A549 (cell line): Measurements from ENCODE around the gene ZFP69. TPM values are rescaled to one million over a fixed set of nuclear protein-coding genes. Genes with fewer than 3 reads are reported as not detected.

Source experiments
- ATAC-seq, 2 experiments: fragments of 200-7000 bp in 1 of 2; fragments of >200 bp in 1 of 2; cut with Nextera tagmentation in 1 of 2; cut with Tn5 transposase in 1 of 2; 3 replicates each; pipeline versions ENCODE4 v1.8.0 to v1.9.1; 2018 to 2020; ENCODE audit warnings: mild to moderate bottlenecking in 1 of 2, moderate library complexity in 1 of 2
- CTCF ChIA-PET: fragments of 300-600 bp; sonication (Branson Sonifier 250); formaldehyde crosslinking; extraction: SDS; loops from one replicate; lab custom pipeline; 2021; ENCODE audit warnings: antibody characterized with exemption, inconsistent platforms; lab: Yijun Ruan, JAX
- POLR2A ChIA-PET: fragments of 350-600 bp; formaldehyde crosslinking; extraction: SDS; loops from one replicate; lab custom pipeline; 2021; ENCODE audit warnings: antibody characterized with exemption, inconsistent platforms; lab: Yijun Ruan, JAX
- DNase-seq, 2 experiments: peaks; one replicate each; pipeline versions ENCODE4 v3.0.0 to v3.0.0-alpha.2; 2011 to 2016; ENCODE audit warnings: low read depth in 1 of 2, low spot score in 1 of 2
- FAIRE-seq: peaks from 2 replicates; lab custom pipeline; 2011; peaks lifted over from hg19 to GRCh38; lab: Jason Lieb, UNC
- H3K27ac ChIP-seq, 2 experiments: fragments of >200 bp; sonication (Bioruptor Twin); formaldehyde crosslinking; 3 replicates each; pipeline ENCODE4 v1.5.1; 2016 to 2017
- H3K4me1 ChIP-seq: fragments of >200 bp; sonication (Bioruptor Twin); formaldehyde crosslinking; 3 replicates; pipeline ENCODE4 v1.6.1; 2016
- H3K4me2 ChIP-seq: fragments of >200 bp; sonication (Bioruptor Twin); formaldehyde crosslinking; 3 replicates; pipeline ENCODE4 v1.6.1; 2016
- H3K4me3 ChIP-seq: fragments of >200 bp; sonication (Bioruptor Twin); formaldehyde crosslinking; 3 replicates; pipeline ENCODE4 v1.5.1; 2016
- H3K9me3 ChIP-seq: fragments of >200 bp; sonication (Bioruptor Twin); formaldehyde crosslinking; 3 replicates; pipeline ENCODE4 v1.6.1; 2016
- BHLHE40 ChIP-seq: IDR thresholded peaks from 2 replicates; pipeline ENCODE4 v1.6.1; 2012; ENCODE audit warnings: low read depth, low read length, inconsistent platforms
- CBX2 ChIP-seq: fragments of 200-600 bp; sonication (generic); IDR thresholded peaks from 2 replicates; pipeline ENCODE4 v1.6.1; 2016; ENCODE audit warnings: low read depth, mild to moderate bottlenecking, borderline replicate concordance
- CEBPB ChIP-seq, 2 experiments: fragments of >200 bp in 1 of 2; sonication (Bioruptor Twin) in 1 of 2; formaldehyde crosslinking in 1 of 2; IDR thresholded peaks; 2 replicates each; pipeline ENCODE4 v1.6.1; 2012 to 2016
- EHF ChIP-seq: fragments of 250-450 bp; sonication (Bioruptor Pico); IDR thresholded peaks from 2 replicates; pipeline ENCODE4 v1.5.0; 2020; ENCODE audit warnings: mild to moderate bottlenecking
- EHMT2 ChIP-seq: fragments of 200-600 bp; sonication (generic); IDR thresholded peaks from 2 replicates; pipeline ENCODE4 v1.6.1; 2016; ENCODE audit warnings: antibody characterized with exemption, low read depth, mild to moderate bottlenecking, moderate library complexity
- FOSB ChIP-seq: fragments of 250-450 bp; sonication (Bioruptor Pico); IDR thresholded peaks from 2 replicates; pipeline ENCODE4 v1.5.0; 2020; ENCODE audit warnings: mild to moderate bottlenecking, moderate library complexity
- HDAC2 ChIP-seq: fragments of 200-600 bp; sonication (generic); IDR thresholded peaks from 2 replicates; pipeline ENCODE4 v1.6.1; 2016
- HOXA7 ChIP-seq: fragments of 250-450 bp; sonication (Bioruptor Pico); IDR thresholded peaks from 2 replicates; pipeline ENCODE4 v1.5.0; 2020; ENCODE audit warnings: mild to moderate bottlenecking, moderate library complexity
- KDM5A ChIP-seq: fragments of 200-600 bp; sonication (generic); IDR thresholded peaks from 2 replicates; pipeline ENCODE4 v1.6.1; 2016; ENCODE audit warnings: antibody characterized with exemption, mild to moderate bottlenecking
- MAZ ChIP-seq: fragments of 150-350 bp; IDR thresholded peaks from 2 replicates; pipeline ENCODE4 v1.6.1; 2014; ENCODE audit warnings: antibody characterized with exemption, low read depth, low read length, borderline replicate concordance
- MYC ChIP-seq: IDR thresholded peaks from 2 replicates; pipeline ENCODE4 v1.6.1; 2012; ENCODE audit warnings: mild to moderate bottlenecking, inconsistent platforms, low read length, improper control_type of control experiment, borderline replicate concordance
- NFE2L2 ChIP-seq: fragments of 150-350 bp; conservative IDR thresholded peaks from 2 replicates; pipeline ENCODE4 v1.6.1; 2014; ENCODE audit warnings: low read length
- NR3C1 ChIP-seq: fragments of >200 bp; sonication (Bioruptor Twin); formaldehyde crosslinking; IDR thresholded peaks from 3 replicates; pipeline ENCODE4 v1.6.1; 2017
- POLR2AphosphoS2 ChIP-seq: conservative IDR thresholded peaks from 2 replicates; pipeline ENCODE4 v1.6.1; 2012; ENCODE audit warnings: low read length, improper control_type of control experiment, inconsistent platforms
- RFX5 ChIP-seq: fragments of 450-650 bp; IDR thresholded peaks from 2 replicates; pipeline ENCODE4 v1.7.1; 2014; ENCODE audit warnings: antibody characterized with exemption, mild to moderate bottlenecking, moderate library complexity
- RNF2 ChIP-seq: fragments of 200-600 bp; sonication (generic); IDR thresholded peaks from 2 replicates; pipeline ENCODE4 v1.6.1; 2016; ENCODE audit warnings: low read depth, mild to moderate bottlenecking, antibody characterized with exemption, moderate library complexity, borderline replicate concordance
- SREBF2 ChIP-seq: fragments of 450-650 bp; IDR thresholded peaks from 2 replicates; pipeline ENCODE4 v1.6.1; 2014; ENCODE audit warnings: mild to moderate bottlenecking, moderate library complexity
- TFCP2L1 ChIP-seq: fragments of 250-450 bp; sonication (Bioruptor Pico); IDR thresholded peaks from 2 replicates; pipeline ENCODE4 v1.5.0; 2021; ENCODE audit warnings: mild to moderate bottlenecking
- ZC3H11A ChIP-seq: fragments of 450-650 bp; IDR thresholded peaks from 2 replicates; pipeline ENCODE4 v1.6.1; 2014; ENCODE audit warnings: antibody characterized with exemption, mild to moderate bottlenecking
- ZSCAN20 ChIP-seq: fragments of 250-450 bp; sonication (Bioruptor Pico); IDR thresholded peaks from 2 replicates; pipeline ENCODE4 v1.8.0; 2022; ENCODE audit warnings: mild to moderate bottlenecking, moderate library complexity
- WGBS: methylation state at CpG from one replicate; pipeline ENCODE4 v1.1.6; 2017; ENCODE audit errors: missing lambda C conversion rate; 5-methylcytosine and 5-hydroxymethylcytosine counted together
- polyA plus RNA-seq, 4 experiments: library from polyadenylated mRNA; depleted of rRNA in 3 of 4; stranded (reverse); fragments of >200 nt; fragmentation: RNase III in 1 of 4; extraction: RNeasy Plus Mini Kit Qiagen cat#74134 plus additional on column Dnase treatment in 1 of 4; gene quantifications; 2 replicates in 3 of 4; 3 replicates in 1 of 4; pipeline ENCODE4 v1.2.3, GENCODE V29; 2011 to 2017
- TF ChIP-seq, protein P1 (sequence below): fragments of >200 bp; sonication (Bioruptor Twin); formaldehyde crosslinking; IDR thresholded peaks from 3 replicates; pipeline ENCODE4 v1.6.1; 2016
- TF ChIP-seq, protein P2 (sequence below): fragments of 200-600 bp; sonication (generic); IDR thresholded peaks from 2 replicates; pipeline ENCODE4 v1.6.1; 2016; ENCODE audit warnings: antibody characterized with exemption, mild to moderate bottlenecking, moderate library complexity
- TF ChIP-seq, protein P3 (sequence below): IDR thresholded peaks from 2 replicates; pipeline ENCODE4 v1.6.1; 2012
- TF ChIP-seq, protein P4 (sequence below): fragments of 450-650 bp; IDR thresholded peaks from 2 replicates; pipeline ENCODE4 v1.6.1; 2014; ENCODE audit warnings: antibody characterized with exemption

The ZFP69 gene
- polyA plus RNA-seq, 2 of the 4 experiments (the other 2 are of a cell fraction) = not detected

DNA sequence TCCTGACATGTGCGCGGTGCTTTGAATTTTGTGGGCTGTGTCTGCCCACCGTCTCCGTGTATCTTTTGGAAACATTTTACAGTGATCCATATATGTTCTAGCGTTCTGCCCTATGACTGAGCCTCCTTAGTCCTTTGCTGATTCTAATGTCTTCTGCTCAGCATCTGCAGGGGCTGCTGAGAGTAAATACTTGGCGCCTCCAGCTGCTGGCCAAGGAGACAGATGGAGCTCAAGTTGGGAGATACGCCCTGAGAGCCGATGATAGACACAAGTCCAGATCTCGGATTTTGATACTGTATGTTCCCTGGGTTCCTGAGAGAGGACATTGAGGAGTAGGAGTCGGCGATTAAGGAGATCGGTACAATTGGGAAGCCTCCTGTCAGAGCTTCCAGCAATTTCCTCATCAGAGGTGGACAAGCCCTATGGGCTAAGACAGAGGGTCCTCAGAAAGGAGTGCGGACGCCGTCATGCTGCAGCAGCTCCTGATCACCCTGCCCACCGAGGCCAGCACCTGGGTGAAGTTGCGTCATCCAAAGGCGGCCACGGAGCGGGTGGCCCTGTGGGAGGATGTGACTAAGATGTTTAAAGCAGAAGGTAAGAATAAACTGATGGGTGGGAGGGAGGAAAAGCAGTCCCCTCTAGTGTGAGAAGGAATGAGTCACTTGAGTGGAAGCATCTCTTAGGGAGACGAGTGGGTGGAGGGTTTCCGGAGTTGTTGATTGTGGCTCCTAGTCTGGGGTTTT is 26.4 kb upstream of the ZFP69 start:
- Histone ChIP-seq H3K4me1 (no peaks in the 10 kb centered on the region; the same call in 2 of the 3 replicates), H3K9me3 (peaks cover 36% of the 10 kb centered on the region), H3K4me2 (peak overlapping the region; percentile 98), H3K4me3 (peak overlapping the region; percentile 60), H3K27ac (peak overlapping the region; percentile 85 to 96)
- no peak for TF ChIP-seq FOSB (CRISPR knock-in tag)
- 0 out of 4 replicates have a peak, but pooled peaks of 1 of the 2 experiments have one; percentile 7 for TF ChIP-seq CEBPB (IDR thresholded peaks at IDR 0.05)
- POLR2A ChIA-PET = interaction anchor here (1.6 kb wide), 1 partner anchor 81 kb away, joined by 10 read pairs; the partner anchor contains the start of gene ZNF684
- CTCF ChIA-PET = interaction anchor here (0.6 to 1.7 kb wide), 2 partner anchors 259 to 267 kb away, joined by 5 read pairs; no protein-coding TSS in a partner anchor
- FAIRE-seq (no peak), DNase-seq (peak; percentile 6 to 19), ATAC-seq (peak; percentile 55)
- WGBS = 53% methylated on average over 22 of the region's 22 CpGs

DNA sequence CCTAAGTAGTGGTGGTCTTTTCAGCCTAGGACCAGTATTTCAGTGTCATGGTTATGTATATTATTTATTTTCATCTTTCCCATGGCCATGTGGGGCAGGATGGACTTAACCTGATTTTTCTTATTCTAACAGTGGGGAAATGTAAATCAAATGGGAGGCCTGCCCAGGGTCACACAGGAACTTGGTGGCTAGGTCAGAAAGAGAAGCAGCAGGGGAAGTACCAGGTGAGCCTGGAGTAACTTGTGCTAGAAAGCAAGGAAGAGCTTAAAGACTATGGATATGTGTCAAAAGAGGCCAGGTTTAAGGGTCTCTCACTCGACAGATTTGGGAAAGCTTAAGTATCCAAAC is 25.9 kb upstream of the ZFP69 start:
- POLR2A ChIA-PET = no interaction called here
- ATAC-seq (no peak), DNase-seq (no peak), FAIRE-seq (no peak)
- CTCF ChIA-PET = interaction anchor here (0.6 to 1.7 kb wide), 2 partner anchors 260 to 268 kb away, joined by 5 read pairs; no protein-coding TSS in a partner anchor
- TF ChIP-seq, protein P1, sequence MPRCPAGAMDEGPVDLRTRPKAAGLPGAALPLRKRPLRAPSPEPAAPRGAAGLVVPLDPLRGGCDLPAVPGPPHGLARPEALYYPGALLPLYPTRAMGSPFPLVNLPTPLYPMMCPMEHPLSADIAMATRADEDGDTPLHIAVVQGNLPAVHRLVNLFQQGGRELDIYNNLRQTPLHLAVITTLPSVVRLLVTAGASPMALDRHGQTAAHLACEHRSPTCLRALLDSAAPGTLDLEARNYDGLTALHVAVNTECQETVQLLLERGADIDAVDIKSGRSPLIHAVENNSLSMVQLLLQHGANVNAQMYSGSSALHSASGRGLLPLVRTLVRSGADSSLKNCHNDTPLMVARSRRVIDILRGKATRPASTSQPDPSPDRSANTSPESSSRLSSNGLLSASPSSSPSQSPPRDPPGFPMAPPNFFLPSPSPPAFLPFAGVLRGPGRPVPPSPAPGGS = no peak
- TF ChIP-seq EHMT2 = no peak
- no peak for TF ChIP-seq TFCP2L1 (CRISPR knock-in tag)
- TF ChIP-seq MAZ = no peak
- TF ChIP-seq ZC3H11A = no peak
- TF ChIP-seq NR3C1 = no peak
- TF ChIP-seq MYC = no peak
- TF ChIP-seq BHLHE40 = no peak
- TF ChIP-seq CBX2 = no peak
- TF ChIP-seq, protein P2, sequence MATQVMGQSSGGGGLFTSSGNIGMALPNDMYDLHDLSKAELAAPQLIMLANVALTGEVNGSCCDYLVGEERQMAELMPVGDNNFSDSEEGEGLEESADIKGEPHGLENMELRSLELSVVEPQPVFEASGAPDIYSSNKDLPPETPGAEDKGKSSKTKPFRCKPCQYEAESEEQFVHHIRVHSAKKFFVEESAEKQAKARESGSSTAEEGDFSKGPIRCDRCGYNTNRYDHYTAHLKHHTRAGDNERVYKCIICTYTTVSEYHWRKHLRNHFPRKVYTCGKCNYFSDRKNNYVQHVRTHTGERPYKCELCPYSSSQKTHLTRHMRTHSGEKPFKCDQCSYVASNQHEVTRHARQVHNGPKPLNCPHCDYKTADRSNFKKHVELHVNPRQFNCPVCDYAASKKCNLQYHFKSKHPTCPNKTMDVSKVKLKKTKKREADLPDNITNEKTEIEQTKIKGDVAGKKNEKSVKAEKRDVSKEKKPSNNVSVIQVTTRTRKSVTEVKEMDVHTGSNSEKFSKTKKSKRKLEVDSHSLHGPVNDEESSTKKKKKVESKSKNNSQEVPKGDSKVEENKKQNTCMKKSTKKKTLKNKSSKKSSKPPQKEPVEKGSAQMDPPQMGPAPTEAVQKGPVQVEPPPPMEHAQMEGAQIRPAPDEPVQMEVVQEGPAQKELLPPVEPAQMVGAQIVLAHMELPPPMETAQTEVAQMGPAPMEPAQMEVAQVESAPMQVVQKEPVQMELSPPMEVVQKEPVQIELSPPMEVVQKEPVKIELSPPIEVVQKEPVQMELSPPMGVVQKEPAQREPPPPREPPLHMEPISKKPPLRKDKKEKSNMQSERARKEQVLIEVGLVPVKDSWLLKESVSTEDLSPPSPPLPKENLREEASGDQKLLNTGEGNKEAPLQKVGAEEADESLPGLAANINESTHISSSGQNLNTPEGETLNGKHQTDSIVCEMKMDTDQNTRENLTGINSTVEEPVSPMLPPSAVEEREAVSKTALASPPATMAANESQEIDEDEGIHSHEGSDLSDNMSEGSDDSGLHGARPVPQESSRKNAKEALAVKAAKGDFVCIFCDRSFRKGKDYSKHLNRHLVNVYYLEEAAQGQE = no peak
- no peak for TF ChIP-seq POLR2AphosphoS2
- TF ChIP-seq NFE2L2 = no peak
- no peak for TF ChIP-seq HDAC2
- TF ChIP-seq, protein P3, sequence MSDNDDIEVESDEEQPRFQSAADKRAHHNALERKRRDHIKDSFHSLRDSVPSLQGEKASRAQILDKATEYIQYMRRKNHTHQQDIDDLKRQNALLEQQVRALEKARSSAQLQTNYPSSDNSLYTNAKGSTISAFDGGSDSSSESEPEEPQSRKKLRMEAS = no peak
- no peak for TF ChIP-seq HOXA7 (CRISPR knock-in tag)
- no peak for TF ChIP-seq EHF (CRISPR knock-in tag)
- Histone ChIP-seq H3K4me1 (no peaks in the 10 kb centered on the region; the same call in 2 of the 3 replicates), H3K4me3 (no peak overlapping the region), H3K9me3 (peaks cover 34% of the 10 kb centered on the region), H3K27ac (no peak overlapping the region), H3K4me2 (peak overlapping the region; percentile 98; the same call in 1 of the 3 replicates)
- 77% methylated on average over 1 of the region's 1 CpG for WGBS

DNA sequence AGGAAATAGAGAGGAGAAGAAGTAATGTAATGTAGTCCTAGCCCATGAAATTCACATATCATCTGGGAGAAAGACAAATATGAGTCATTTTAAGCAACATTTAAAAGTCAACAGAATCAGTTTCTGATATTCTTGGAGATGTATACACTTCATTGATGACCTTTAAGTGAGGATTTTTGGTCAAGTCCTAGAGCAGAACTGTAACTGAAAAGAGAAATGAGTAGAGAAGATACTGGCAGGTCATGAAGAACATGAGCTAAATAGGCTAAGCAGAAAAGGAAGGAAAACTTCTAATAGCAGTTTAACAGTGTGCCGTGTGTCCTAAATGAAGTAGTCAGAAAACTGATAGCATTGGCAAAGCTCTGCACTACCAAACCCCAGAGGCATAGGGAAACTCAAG is 22.2 kb upstream of the ZFP69 start:
- ATAC-seq (no peak), DNase-seq (no peak), FAIRE-seq (no peak)
- H3K4me1 ChIP-seq = no peaks in the 10 kb centered on the region; the same call in 2 of the 3 replicates
- H3K9me3 ChIP-seq = peaks cover 41% of the 10 kb centered on the region
- no peak overlapping the region for H3K4me2 ChIP-seq
- CTCF ChIA-PET = interaction anchor here (0.6 kb wide), 1 partner anchor 387 kb away, joined by 3 read pairs; no protein-coding TSS in a partner anchor
- no peak overlapping the region for H3K4me3 ChIP-seq
- POLR2A ChIA-PET = interaction anchor here (0.6 kb wide), 1 partner anchor 23 kb away, joined by 3 read pairs; no protein-coding TSS in a partner anchor
- 81% methylated on average over 1 of the region's 1 CpG for WGBS
- H3K27ac ChIP-seq = no peak overlapping the region
- TF ChIP-seq RFX5 = no peak
- no peak for TF ChIP-seq KDM5A
- no peak for TF ChIP-seq MAZ
- TF ChIP-seq MYC = no peak
- TF ChIP-seq TFCP2L1 (CRISPR knock-in tag) = no peak
- no peak for TF ChIP-seq RNF2
- TF ChIP-seq, protein P2 = no peak
- no peak for TF ChIP-seq SREBF2
- no peak for TF ChIP-seq ZSCAN20
- TF ChIP-seq, protein P4, sequence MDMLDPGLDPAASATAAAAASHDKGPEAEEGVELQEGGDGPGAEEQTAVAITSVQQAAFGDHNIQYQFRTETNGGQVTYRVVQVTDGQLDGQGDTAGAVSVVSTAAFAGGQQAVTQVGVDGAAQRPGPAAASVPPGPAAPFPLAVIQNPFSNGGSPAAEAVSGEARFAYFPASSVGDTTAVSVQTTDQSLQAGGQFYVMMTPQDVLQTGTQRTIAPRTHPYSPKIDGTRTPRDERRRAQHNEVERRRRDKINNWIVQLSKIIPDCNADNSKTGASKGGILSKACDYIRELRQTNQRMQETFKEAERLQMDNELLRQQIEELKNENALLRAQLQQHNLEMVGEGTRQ = no peak
